ENCODE measurements around the gene ATP11B.

ATP11B gene

GRCh38 chr3:182962166-182962565, 168.9 kb downstream of the ATP11B start:
- peaks cover 4% of the 10 kb centered on the region for H3K36me3 ChIP-seq
- H3K27ac ChIP-seq: no peak overlapping the region
- no peak for DNase-seq
- TF ChIP-seq CTCF (IDR thresholded peaks at IDR 0.05; ENCODE audit: low read depth, low read length): no peak
- no peaks in the 10 kb centered on the region for H3K27me3 ChIP-seq (ENCODE audit: insufficient read depth, low read depth, severe bottlenecking)
- no peak overlapping the region for H3K4me3 ChIP-seq (ENCODE audit: low read depth, low read length)
- H3K9me3 ChIP-seq (ENCODE audit: severe bottlenecking): no peaks in the 10 kb centered on the region

- H3K4me3 ChIP-seq (ENCODE audit: low read depth, low read length): no peak overlapping the region
- no peaks in the 10 kb centered on the region for H3K9me3 ChIP-seq (ENCODE audit: severe bottlenecking)
- no peaks in the 10 kb centered on the region for H3K27me3 ChIP-seq (ENCODE audit: insufficient read depth, low read depth, severe bottlenecking)
- no peak for TF ChIP-seq CTCF (IDR thresholded peaks at IDR 0.05; ENCODE audit: low read depth, low read length)
- H3K27ac ChIP-seq: no peak overlapping the region
- no peaks in the 10 kb centered on the region for H3K36me3 ChIP-seq
- DNase-seq: no peak
These were observed 170.9 kb downstream of the ATP11B start for GRCh38 chr3:182964179-182964578.

GRCh38 chr3:182965861-182966366, 172.6 kb downstream of the ATP11B start:
- DNase-seq: no peak
- Histone ChIP-seq H3K36me3 (no peaks in the 10 kb centered on the region), H3K27me3 (ENCODE audit: insufficient read depth, low read depth, severe bottlenecking) (no peaks in the 10 kb centered on the region), H3K4me3 (ENCODE audit: low read depth, low read length) (no peak overlapping the region), H3K27ac (no peak overlapping the region), H3K9me3 (ENCODE audit: severe bottlenecking) (no peaks in the 10 kb centered on the region)
- no peak for TF ChIP-seq CTCF (IDR thresholded peaks at IDR 0.05; ENCODE audit: low read depth, low read length)

- H3K27me3 ChIP-seq (ENCODE audit: insufficient read depth, low read depth, severe bottlenecking): no peaks in the 10 kb centered on the region
- H3K36me3 ChIP-seq: no peaks in the 10 kb centered on the region
- H3K27ac ChIP-seq: no peak overlapping the region
- no peak for TF ChIP-seq CTCF (IDR thresholded peaks at IDR 0.05; ENCODE audit: low read depth, low read length)
- no peak overlapping the region for H3K4me3 ChIP-seq (ENCODE audit: low read depth, low read length)
- H3K9me3 ChIP-seq (ENCODE audit: severe bottlenecking): no peaks in the 10 kb centered on the region
- no peak for DNase-seq
These were observed 174.2 kb downstream of the ATP11B start for GRCh38 chr3:182967218-182968204.

- no peak for DNase-seq
- TF ChIP-seq CTCF (IDR thresholded peaks at IDR 0.05; ENCODE audit: low read depth, low read length): no peak
- H3K36me3 ChIP-seq: no peaks in the 10 kb centered on the region
- no peak overlapping the region for H3K27ac ChIP-seq
- H3K9me3 ChIP-seq (ENCODE audit: severe bottlenecking): no peaks in the 10 kb centered on the region
- H3K27me3 ChIP-seq (ENCODE audit: insufficient read depth, low read depth, severe bottlenecking): no peaks in the 10 kb centered on the region
- H3K4me3 ChIP-seq (ENCODE audit: low read depth, low read length): no peak overlapping the region
These were observed 176.0 kb downstream of the ATP11B start for GRCh38 chr3:182969277-182969676.

Measured in WERI-Rb-1 (cell line).